ENCODE data around the gene BAHCC1. TPM values are rescaled to one million over a fixed set of nuclear protein-coding genes. Genes with fewer than 3 reads are reported as not detected.

The BAHCC1 gene
- total RNA-seq, 1 donor: 6.5 TPM

DNA sequence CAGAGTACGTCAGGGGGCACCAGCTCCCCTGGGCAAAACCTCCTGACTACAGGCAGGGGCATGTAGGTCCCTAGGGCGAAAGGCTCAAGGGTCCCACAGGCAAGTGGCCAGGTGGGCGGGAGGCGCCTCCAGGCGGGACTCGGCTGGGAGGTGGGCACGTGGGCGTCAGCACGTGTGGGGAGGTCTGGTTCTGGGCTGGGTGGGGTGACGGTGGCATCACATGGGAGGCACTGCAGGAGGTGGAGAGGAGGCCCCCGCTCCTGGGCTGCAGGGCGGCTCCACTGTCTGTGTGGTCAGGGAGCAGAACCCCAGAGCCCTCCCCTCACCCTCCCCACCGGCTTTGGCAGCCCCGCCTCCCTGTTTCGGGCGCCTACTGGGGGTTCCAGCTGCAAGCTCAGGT is 64.6 kb downstream of the BAHCC1 start:
- no peak overlapping the region for H3K4me3 ChIP-seq (ENCODE audit: low read depth, low read length)
- TF ChIP-seq, protein P1, sequence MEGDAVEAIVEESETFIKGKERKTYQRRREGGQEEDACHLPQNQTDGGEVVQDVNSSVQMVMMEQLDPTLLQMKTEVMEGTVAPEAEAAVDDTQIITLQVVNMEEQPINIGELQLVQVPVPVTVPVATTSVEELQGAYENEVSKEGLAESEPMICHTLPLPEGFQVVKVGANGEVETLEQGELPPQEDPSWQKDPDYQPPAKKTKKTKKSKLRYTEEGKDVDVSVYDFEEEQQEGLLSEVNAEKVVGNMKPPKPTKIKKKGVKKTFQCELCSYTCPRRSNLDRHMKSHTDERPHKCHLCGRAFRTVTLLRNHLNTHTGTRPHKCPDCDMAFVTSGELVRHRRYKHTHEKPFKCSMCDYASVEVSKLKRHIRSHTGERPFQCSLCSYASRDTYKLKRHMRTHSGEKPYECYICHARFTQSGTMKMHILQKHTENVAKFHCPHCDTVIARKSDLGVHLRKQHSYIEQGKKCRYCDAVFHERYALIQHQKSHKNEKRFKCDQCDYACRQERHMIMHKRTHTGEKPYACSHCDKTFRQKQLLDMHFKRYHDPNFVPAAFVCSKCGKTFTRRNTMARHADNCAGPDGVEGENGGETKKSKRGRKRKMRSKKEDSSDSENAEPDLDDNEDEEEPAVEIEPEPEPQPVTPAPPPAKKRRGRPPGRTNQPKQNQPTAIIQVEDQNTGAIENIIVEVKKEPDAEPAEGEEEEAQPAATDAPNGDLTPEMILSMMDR (IDR thresholded peaks at IDR 0.05; ENCODE audit: insufficient read depth, low read depth, low read length): no peak
- DNase-seq (ENCODE audit: low read depth): no peak

DNA sequence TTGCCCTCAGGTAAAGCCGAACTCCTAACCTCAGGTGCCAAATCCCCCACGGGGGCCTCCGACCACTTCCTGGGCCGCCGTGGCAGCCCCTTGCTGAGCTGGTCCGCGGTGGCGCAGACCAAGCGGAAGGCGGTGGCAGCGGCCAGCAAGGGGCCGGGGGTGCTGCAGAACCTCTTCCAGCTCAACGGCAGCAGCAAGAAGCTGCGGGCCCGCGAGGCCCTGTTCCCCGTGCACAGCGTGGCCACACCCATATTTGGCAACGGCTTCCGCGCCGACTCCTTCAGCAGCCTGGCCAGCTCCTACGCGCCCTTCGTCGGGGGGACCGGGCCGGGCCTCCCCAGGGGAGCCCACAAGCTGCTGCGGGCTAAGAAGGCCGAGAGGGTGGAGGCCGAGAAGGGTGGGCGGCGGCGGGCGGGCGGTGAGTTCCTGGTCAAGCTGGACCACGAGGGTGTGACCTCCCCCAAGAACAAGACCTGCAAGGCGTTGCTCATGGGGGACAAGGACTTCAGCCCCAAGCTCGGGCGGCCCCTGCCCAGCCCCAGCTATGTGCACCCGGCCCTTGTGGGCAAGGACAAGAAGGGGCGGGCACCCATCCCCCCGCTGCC is 65.7 kb downstream of the BAHCC1 start:
- TF ChIP-seq, protein P1 (IDR thresholded peaks at IDR 0.05; ENCODE audit: insufficient read depth, low read depth, low read length): no peak
- DNase-seq (ENCODE audit: low read depth): no peak
- H3K4me3 ChIP-seq (ENCODE audit: low read depth, low read length): no peak overlapping the region

DNA sequence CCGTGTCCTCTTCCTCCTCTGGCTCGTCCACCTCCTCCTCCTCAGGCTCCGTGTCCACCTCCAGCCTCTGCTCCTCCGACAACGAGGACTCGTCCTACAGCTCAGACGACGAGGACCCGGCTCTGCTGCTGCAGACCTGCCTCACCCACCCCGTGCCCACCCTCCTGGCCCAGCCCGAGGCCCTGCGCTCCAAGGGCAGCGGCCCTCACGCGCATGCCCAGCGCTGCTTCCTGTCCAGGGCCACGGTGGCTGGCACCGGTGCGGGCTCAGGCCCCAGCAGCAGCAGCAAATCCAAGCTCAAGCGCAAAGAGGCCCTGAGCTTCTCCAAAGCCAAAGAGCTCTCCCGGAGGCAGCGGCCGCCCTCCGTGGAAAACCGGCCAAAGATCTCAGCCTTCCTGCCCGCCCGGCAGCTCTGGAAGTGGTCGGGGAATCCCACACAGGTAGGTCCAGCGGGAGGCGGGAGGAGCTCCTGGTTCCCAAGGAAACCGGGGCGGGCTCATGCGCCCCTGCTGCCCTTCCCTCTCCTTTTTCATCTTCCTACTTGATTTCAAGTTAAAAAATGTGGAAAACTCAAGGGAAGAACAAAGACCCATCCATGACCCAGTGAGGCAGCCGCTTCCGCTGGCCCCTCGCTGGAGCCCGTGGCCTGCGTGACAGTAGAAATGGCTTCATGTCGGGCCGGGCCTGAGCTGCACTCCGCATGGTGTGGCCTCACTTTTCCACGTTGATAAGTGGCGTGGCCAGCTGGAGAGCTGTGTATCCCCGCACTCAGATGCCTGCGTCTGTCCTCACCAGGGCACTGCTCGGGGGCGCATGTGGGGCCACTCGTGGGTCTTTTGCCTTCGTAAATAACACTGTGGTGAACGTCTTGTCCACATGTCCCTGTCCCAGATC is 66.6 kb downstream of the BAHCC1 start:
- H3K4me3 ChIP-seq (ENCODE audit: low read depth, low read length): no peak overlapping the region
- TF ChIP-seq, protein P1 (IDR thresholded peaks at IDR 0.05; ENCODE audit: insufficient read depth, low read depth, low read length): no peak
- DNase-seq (ENCODE audit: low read depth): no peak

GRCh38 chr17:81462506-81463125 is 67.4 kb downstream of the BAHCC1 start:
- no peak overlapping the region for H3K4me3 ChIP-seq (ENCODE audit: low read depth, low read length)
- TF ChIP-seq, protein P1 (IDR thresholded peaks at IDR 0.05; ENCODE audit: insufficient read depth, low read depth, low read length): no peak
- DNase-seq (ENCODE audit: low read depth): no peak

DNA sequence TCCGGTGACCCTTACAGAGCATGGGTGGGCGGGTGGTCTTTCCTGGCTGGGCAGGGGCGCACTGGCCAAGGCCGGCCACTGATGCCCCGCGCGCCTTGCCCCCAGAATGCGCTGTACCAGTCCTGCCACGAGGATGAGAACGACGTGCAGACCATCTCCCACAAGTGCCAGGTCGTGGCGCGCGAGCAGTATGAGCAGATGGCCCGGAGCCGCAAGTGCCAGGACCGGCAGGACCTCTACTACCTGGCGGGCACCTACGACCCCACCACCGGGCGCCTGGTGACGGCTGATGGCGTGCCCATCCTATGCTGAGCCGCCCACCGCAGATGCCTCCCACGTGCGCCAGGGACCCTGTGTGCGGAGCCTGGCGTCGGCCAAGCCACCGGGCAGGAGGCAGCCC is 68.2 kb downstream of the BAHCC1 start:
- H3K4me3 ChIP-seq (ENCODE audit: low read depth, low read length): no peak overlapping the region
- no peak for DNase-seq (ENCODE audit: low read depth)
- TF ChIP-seq, protein P1 (IDR thresholded peaks at IDR 0.05; ENCODE audit: insufficient read depth, low read depth, low read length): no peak

DNA sequence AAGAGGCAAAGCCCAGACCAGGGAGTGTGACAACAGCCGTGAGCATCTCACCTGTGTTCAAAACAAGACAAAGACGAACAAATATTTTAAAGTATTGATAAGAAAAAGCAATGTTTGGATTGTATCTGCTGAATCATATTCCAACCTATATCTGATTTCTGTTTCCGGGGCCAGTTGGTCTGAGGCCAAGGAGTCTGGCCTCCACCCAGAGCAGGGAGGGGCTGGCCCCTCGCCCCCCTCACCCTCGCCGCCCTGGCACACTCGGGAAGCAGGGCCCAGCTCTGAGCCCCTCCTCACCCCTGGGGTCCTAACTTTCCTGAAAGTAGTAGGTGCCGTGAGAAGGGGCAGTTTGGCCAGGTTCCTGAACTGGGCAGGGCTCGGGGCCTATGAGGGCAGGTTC is 69.3 kb downstream of the BAHCC1 start:
- TF ChIP-seq, protein P1 (IDR thresholded peaks at IDR 0.05; ENCODE audit: insufficient read depth, low read depth, low read length): no peak
- DNase-seq (ENCODE audit: low read depth): no peak
- no peak overlapping the region for H3K4me3 ChIP-seq (ENCODE audit: low read depth, low read length)
